ENCODE measurements around the gene CEACAM7.

DNA sequence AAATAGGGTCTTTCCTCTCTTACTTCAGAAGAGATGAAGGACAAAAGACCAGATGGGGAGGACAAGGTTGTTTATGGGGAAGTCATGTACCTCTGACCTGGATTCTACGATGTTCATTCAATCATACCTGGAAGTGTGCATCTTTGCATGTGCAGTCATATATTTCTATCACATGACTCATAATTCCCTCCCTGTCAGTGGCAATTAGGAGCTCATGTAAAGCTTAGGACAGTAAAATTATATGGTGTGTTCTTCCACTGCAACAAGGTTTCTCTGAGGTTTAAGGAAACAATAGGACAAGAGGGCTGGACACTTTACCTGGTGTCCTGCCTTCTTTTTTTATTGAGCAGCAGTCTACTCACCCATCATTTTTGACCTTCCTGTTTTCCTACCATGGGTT, 19.8 kb downstream of the CEACAM7 start:
- TF ChIP-seq BACH2 (CRISPR knock-in tag; IDR thresholded peaks at IDR 0.05; ENCODE audit: borderline replicate concordance), result no peak
- no peak for TF ChIP-seq TCF4 (CRISPR knock-in tag; IDR thresholded peaks at IDR 0.05; ENCODE audit: borderline replicate concordance)
- TF ChIP-seq, protein P1, sequence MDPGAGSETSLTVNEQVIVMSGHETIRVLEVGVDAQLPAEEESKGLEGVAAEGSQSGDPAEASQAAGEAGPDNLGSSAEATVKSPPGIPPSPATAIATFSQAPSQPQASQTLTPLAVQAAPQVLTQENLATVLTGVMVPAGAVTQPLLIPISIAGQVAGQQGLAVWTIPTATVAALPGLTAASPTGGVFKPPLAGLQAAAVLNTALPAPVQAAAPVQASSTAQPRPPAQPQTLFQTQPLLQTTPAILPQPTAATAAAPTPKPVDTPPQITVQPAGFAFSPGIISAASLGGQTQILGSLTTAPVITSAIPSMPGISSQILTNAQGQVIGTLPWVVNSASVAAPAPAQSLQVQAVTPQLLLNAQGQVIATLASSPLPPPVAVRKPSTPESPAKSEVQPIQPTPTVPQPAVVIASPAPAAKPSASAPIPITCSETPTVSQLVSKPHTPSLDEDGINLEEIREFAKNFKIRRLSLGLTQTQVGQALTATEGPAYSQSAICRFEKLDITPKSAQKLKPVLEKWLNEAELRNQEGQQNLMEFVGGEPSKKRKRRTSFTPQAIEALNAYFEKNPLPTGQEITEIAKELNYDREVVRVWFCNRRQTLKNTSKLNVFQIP (CRISPR knock-in tag; IDR thresholded peaks at IDR 0.05; ENCODE audit: borderline replicate concordance, low read depth), result no peak
- TF ChIP-seq, protein P2, sequence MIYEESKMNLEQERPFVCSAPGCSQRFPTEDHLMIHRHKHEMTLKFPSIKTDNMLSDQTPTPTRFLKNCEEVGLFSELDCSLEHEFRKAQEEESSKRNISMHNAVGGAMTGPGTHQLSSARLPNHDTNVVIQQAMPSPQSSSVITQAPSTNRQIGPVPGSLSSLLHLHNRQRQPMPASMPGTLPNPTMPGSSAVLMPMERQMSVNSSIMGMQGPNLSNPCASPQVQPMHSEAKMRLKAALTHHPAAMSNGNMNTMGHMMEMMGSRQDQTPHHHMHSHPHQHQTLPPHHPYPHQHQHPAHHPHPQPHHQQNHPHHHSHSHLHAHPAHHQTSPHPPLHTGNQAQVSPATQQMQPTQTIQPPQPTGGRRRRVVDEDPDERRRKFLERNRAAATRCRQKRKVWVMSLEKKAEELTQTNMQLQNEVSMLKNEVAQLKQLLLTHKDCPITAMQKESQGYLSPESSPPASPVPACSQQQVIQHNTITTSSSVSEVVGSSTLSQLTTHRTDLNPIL (CRISPR knock-in tag; IDR thresholded peaks at IDR 0.05; ENCODE audit: low read depth), result no peak
- TF ChIP-seq ZC3H10 (CRISPR knock-in tag; IDR thresholded peaks at IDR 0.05), result no peak
- no peak for TF ChIP-seq ZNF70 (CRISPR knock-in tag; IDR thresholded peaks at IDR 0.05)
- no peak for TF ChIP-seq TOX (CRISPR knock-in tag; IDR thresholded peaks at IDR 0.05; ENCODE audit: borderline replicate concordance)

All from SK-N-SH treated with all-trans-retinoic acid at 6 μM for 48 hours (cell line).